H1 (cell line): ENCODE measurements around the gene SLC30A7. TPM values are rescaled to one million over a fixed set of nuclear protein-coding genes. Genes with fewer than 3 reads are reported as not detected.

Experiments
- CTCF ChIA-PET: fragments of 300-600 bp; sonication (Branson Sonifier 250); formaldehyde crosslinking; loops from one replicate; lab custom pipeline; 2021; ENCODE audit not compliant: partially characterized antibody; lab: Charles Lee
- POLR2A ChIA-PET: fragments of 300-600 bp; sonication (Branson Sonifier 250); formaldehyde crosslinking; loops from one replicate; lab custom pipeline; 2021; ENCODE audit warnings: inconsistent platforms; ENCODE audit not compliant: partially characterized antibody; lab: Charles Lee
- DNase-seq, 2 experiments: peaks; one replicate each; pipeline versions ENCODE4 v3.0.0 to v3.0.0-alpha.2; 2010 to 2022; ENCODE audit warnings: low spot score in 2 of 2, low read depth in 1 of 2, mixed read lengths in 1 of 2
- FAIRE-seq: peaks from 2 replicates; lab custom pipeline; 2011; peaks lifted over from hg19 to GRCh38; lab: Jason Lieb, UNC
- H2AFZ ChIP-seq: 2 replicates; pipeline ENCODE4 v1.8.1; 2012; ENCODE audit warnings: low read length, inconsistent platforms
- H2AK5ac ChIP-seq: 2 replicates; pipeline ENCODE4 v1.6.1; 2013; ENCODE audit warnings: low read depth, low read length
- H2BK120ac ChIP-seq: replicated peaks from 2 replicates; pipeline ENCODE3; 2013; ENCODE audit warnings: low read depth, low read length, inconsistent platforms
- H2BK12ac ChIP-seq: 2 replicates; pipeline ENCODE4 v1.6.1; 2013; ENCODE audit warnings: low read depth, low read length
- H2BK15ac ChIP-seq: 2 replicates; pipeline ENCODE4 v1.6.1; 2013; ENCODE audit warnings: low read length
- H2BK20ac ChIP-seq: 2 replicates; pipeline ENCODE4 v1.6.1; 2013; ENCODE audit warnings: low read length
- H2BK5ac ChIP-seq: 2 replicates; pipeline ENCODE4 v1.6.1; 2013; ENCODE audit warnings: low read depth, low read length
- H3K14ac ChIP-seq: 2 replicates; pipeline ENCODE4 v1.6.1; 2013; ENCODE audit warnings: inconsistent platforms; ENCODE audit not compliant: insufficient read length
- H3K18ac ChIP-seq: 2 replicates; pipeline ENCODE4 v1.6.1; 2013; ENCODE audit warnings: low read length; ENCODE audit errors: extremely low read depth
- H3K23ac ChIP-seq: 2 replicates; pipeline ENCODE4 v1.6.1; 2013; ENCODE audit warnings: inconsistent platforms; ENCODE audit not compliant: insufficient read length
- H3K23me2 ChIP-seq: 2 replicates; pipeline ENCODE4 v1.6.1; 2013; ENCODE audit warnings: low read depth, low read length
- H3K27ac ChIP-seq: 2 replicates; pipeline ENCODE4 v1.6.1; 2011; ENCODE audit warnings: low read depth, low read length, inconsistent platforms
- H3K27me3 ChIP-seq, 4 experiments: replicated peaks in 1 of 4; 1 replicate in 1 of 4; 2 replicates in 3 of 4; pipeline versions ENCODE4 v1.6.1 to v1.8.1; 2011 to 2013; ENCODE audit warnings: low read length in 3 of 4, mild to moderate bottlenecking in 3 of 4, inconsistent platforms in 2 of 4, mixed read lengths in 2 of 4, moderate library complexity in 1 of 4; ENCODE audit not compliant: control insufficient read depth in 3 of 4, insufficient read depth in 3 of 4; ENCODE audit errors: extremely low read depth in 1 of 4
- H3K36me3 ChIP-seq, 4 experiments: 2 replicates each; pipeline versions ENCODE4 v1.6.1 to v1.8.1; 2011 to 2013; ENCODE audit warnings: mild to moderate bottlenecking in 4 of 4, low read length in 3 of 4, moderate library complexity in 2 of 4, control low read depth in 1 of 4, inconsistent platforms in 1 of 4; ENCODE audit not compliant: insufficient read depth in 4 of 4, control insufficient read depth in 2 of 4
- H3K4ac ChIP-seq: replicated peaks from 2 replicates; pipeline ENCODE3; 2013; ENCODE audit warnings: low read length, low read depth, mixed read lengths, inconsistent platforms; ENCODE audit not compliant: insufficient read length
- H3K4me1 ChIP-seq, 4 experiments: replicated peaks in 1 of 4; 1 replicate in 1 of 4; 2 replicates in 3 of 4; pipeline versions ENCODE4 v1.6.1 to v1.8.1; 2011 to 2013; ENCODE audit warnings: low read length in 3 of 4, inconsistent platforms in 2 of 4, mixed read lengths in 1 of 4; ENCODE audit not compliant: insufficient read depth in 4 of 4, control insufficient read depth in 3 of 4
- H3K4me2 ChIP-seq, 2 experiments: 2 replicates each; pipeline versions ENCODE4 v1.6.1 to v1.8.1; 2011 to 2013; ENCODE audit warnings: low read depth in 2 of 2, low read length in 2 of 2, control low read depth in 1 of 2, inconsistent platforms in 1 of 2, mild to moderate bottlenecking in 1 of 2; ENCODE audit not compliant: insufficient read depth in 1 of 2
- H3K4me3 ChIP-seq, 4 experiments: fragments of 200-600, 300-600 bp in 1 of 4; sonication (generic), shearing (Covaris generic), sonication (Bioruptor Twin) in 1 of 4; 2 replicates each; pipeline versions ENCODE4 v1.5.1 to v1.8.1; 2011 to 2016; ENCODE audit warnings: low read length in 4 of 4, low read depth in 3 of 4, control low read depth in 2 of 4, inconsistent platforms in 2 of 4, mild to moderate bottlenecking in 2 of 4, mixed read lengths in 1 of 4, moderate library complexity in 1 of 4; ENCODE audit not compliant: insufficient read depth in 2 of 4; ENCODE audit errors: extremely low read depth in 1 of 4
- H3K56ac ChIP-seq: replicated peaks from 2 replicates; pipeline ENCODE3; 2013; ENCODE audit warnings: low read depth, mild to moderate bottlenecking, mixed read lengths, low read length, inconsistent platforms; ENCODE audit not compliant: insufficient read length
- H3K79me1 ChIP-seq: 2 replicates; pipeline ENCODE4 v1.6.1; 2013; ENCODE audit warnings: low read depth, low read length, control low read depth
- H3K79me2 ChIP-seq, 2 experiments: 2 replicates each; pipeline versions ENCODE4 v1.6.1 to v1.8.1; 2012 to 2013; ENCODE audit warnings: low read length in 2 of 2, mild to moderate bottlenecking in 2 of 2, inconsistent platforms in 1 of 2; ENCODE audit not compliant: insufficient read depth in 2 of 2, control insufficient read depth in 1 of 2
- H3K9ac ChIP-seq, 4 experiments: replicated peaks in 1 of 4; 1 replicate in 1 of 4; 2 replicates in 3 of 4; pipeline versions ENCODE4 v1.6.1 to v1.8.1; 2011 to 2013; ENCODE audit warnings: low read depth in 3 of 4, low read length in 3 of 4, control low read depth in 2 of 4, mild to moderate bottlenecking in 2 of 4, moderate library complexity in 2 of 4, inconsistent platforms in 1 of 4; ENCODE audit errors: extremely low read depth in 1 of 4
- H3K9me3 ChIP-seq, 2 experiments: 2 replicates each; pipeline versions ENCODE4 v1.6.1 to v1.8.1; 2012 to 2013; ENCODE audit warnings: mild to moderate bottlenecking in 2 of 2, moderate library complexity in 2 of 2, control low read depth in 1 of 2, inconsistent platforms in 1 of 2, low read depth in 1 of 2, low read length in 1 of 2, mixed read lengths in 1 of 2; ENCODE audit not compliant: insufficient read depth in 2 of 2
- H4K20me1 ChIP-seq, 2 experiments: replicated peaks in 1 of 2; 2 replicates each; pipeline versions ENCODE3 to v1.8.1; 2011 to 2013; ENCODE audit warnings: inconsistent platforms in 2 of 2, low read length in 2 of 2, mild to moderate bottlenecking in 1 of 2; ENCODE audit not compliant: insufficient read depth in 2 of 2, control insufficient read depth in 1 of 2
- H4K5ac ChIP-seq: 2 replicates; pipeline ENCODE4 v1.6.1; 2013; ENCODE audit warnings: low read length, low read depth, mixed read lengths, inconsistent platforms; ENCODE audit not compliant: insufficient read length
- H4K8ac ChIP-seq: 2 replicates; pipeline ENCODE4 v1.8.0; 2013; ENCODE audit warnings: mild to moderate bottlenecking, moderate library complexity, low read length, inconsistent platforms; ENCODE audit not compliant: insufficient read depth; ENCODE audit errors: extremely low read depth
- H4K91ac ChIP-seq: replicated peaks from 2 replicates; pipeline ENCODE3; 2013; ENCODE audit warnings: low read length, mixed read lengths, inconsistent platforms; ENCODE audit not compliant: insufficient read length
- NRF1 ChIP-seq: IDR thresholded peaks from 2 replicates; pipeline ENCODE4 v1.6.1; 2011; ENCODE audit warnings: mild to moderate bottlenecking, low read depth, low read length, improper control_type of control experiment
- POLR2A ChIP-seq, 2 experiments: IDR thresholded peaks; 1 replicate in 1 of 2; 2 replicates in 1 of 2; pipeline ENCODE4 v1.6.1; 2011; ENCODE audit warnings: low read depth in 2 of 2, low read length in 2 of 2, mild to moderate bottlenecking in 2 of 2; ENCODE audit errors: control extremely low read depth in 1 of 2
- SUZ12 ChIP-seq: fragments of 200-600 bp; sonication (generic); IDR thresholded peaks from 2 replicates; pipeline ENCODE4 v1.6.1; 2012; ENCODE audit warnings: mild to moderate bottlenecking, inconsistent platforms, low read length, moderate library complexity, mixed read lengths
- WGBS, 2 experiments: shearing (Covaris generic) in 1 of 2; methylation state at CpG; one replicate each; pipeline versions ENCODE4 v1.1.6 to v1.1.7; 2013 to 2015; ENCODE audit warnings: low lambda C conversion rate in 2 of 2, mixed read lengths in 2 of 2, inconsistent platforms in 1 of 2, low coverage in 1 of 2, missing lambda C conversion rate in 1 of 2; ENCODE audit not compliant: insufficient replicate concordance in 2 of 2, insufficient coverage in 1 of 2, insufficient read length in 1 of 2; ENCODE audit errors: extremely low coverage in 1 of 2, missing lambda C conversion rate in 1 of 2; 5-methylcytosine and 5-hydroxymethylcytosine counted together
- polyA plus RNA-seq, 7 experiments: library from polyadenylated mRNA; depleted of rRNA in 3 of 7; stranded (reverse) in 5 of 7; unstranded in 2 of 7; fragments of >200 nt in 5 of 7; fragments of 200-250 nt in 2 of 7; gene quantifications; 1 replicate in 5 of 7; 2 replicates in 1 of 7; 4 replicates in 1 of 7; pipeline versions ENCODE4 v1.2.1 to v1.2.3, GENCODE V29; 2011 to 2013; ENCODE audit warnings: missing spikeins in 2 of 7, mixed read lengths in 2 of 7
- total RNA-seq: library from RNA; stranded (reverse); fragmentation: NEBNext Ultra II Directional; extraction: Animal tissue kit (Norgen Biotek cat#: 25700); gene quantifications from 2 replicates; pipeline ENCODE4 v1.2.1, GENCODE V29; 2021

SLC30A7 gene
- total and polyA plus RNA-seq, 2 of the 8 experiments (the other 6 are each of a cell fraction or from before 2014, with no cell fraction given): 5.5 to 22.1 TPM

- Histone ChIP-seq H4K8ac (no peak overlapping the region), H3K23me2 (no peaks in the 10 kb centered on the region), H3K36me3 (peaks cover 3 to 42% (median 16%) of the 10 kb centered on the region in 4 experiments; a peak in 7 of 8 replicates), H3K4me1 (no peaks in the 10 kb centered on the region), H2AFZ (no peak overlapping the region), H3K18ac (no peak overlapping the region), H3K9ac (no peak overlapping the region), H4K20me1 (peaks cover 0 to 2% of the 10 kb centered on the region in 2 experiments), H3K4ac (no peak overlapping the region), H3K27ac (no peak overlapping the region), H2BK5ac (no peak overlapping the region), H3K9me3 (no peaks in the 10 kb centered on the region), H3K14ac (no peak overlapping the region), H3K4me3 (no peak overlapping the region), H3K4me2 (no peak overlapping the region), H3K79me1 (no peaks in the 10 kb centered on the region), H2BK12ac (no peak overlapping the region), H2BK20ac (no peak overlapping the region), H3K56ac (no peak overlapping the region), H4K5ac (no peak overlapping the region), H2AK5ac (no peak overlapping the region), H2BK120ac (no peak overlapping the region), H3K23ac (no peak overlapping the region), H4K91ac (no peak overlapping the region), H3K79me2 (peaks cover 0 to 20% of the 10 kb centered on the region in 2 experiments; a peak in 3 of 4 replicates), H3K27me3 (no peaks in the 10 kb centered on the region), H2BK15ac (no peak overlapping the region)
- DNase-seq (no peak), FAIRE-seq (no peak)
- WGBS, 2 experiments: 90% methylated on average over 3 of the region's 3 CpGs; no CpG with 5 or more reads in 1 of the 2 experiments
- ChIA-PET CTCF (no interaction called here), POLR2A (interaction anchor here (2.8 kb wide), 1 partner anchor 10 kb away, joined by 13 read pairs; the partner anchor contains the start of genes EXTL2 and SLC30A7)
- no peak for TF ChIP-seq SUZ12
- no peak for TF ChIP-seq NRF1
- no peak for TF ChIP-seq POLR2A (IDR thresholded peaks at IDR 0.05; ENCODE audit: control extremely low read depth in 1 of 2, low read depth in 2 of 2, low read length in 2 of 2)
These were observed 9.3 kb downstream of the SLC30A7 start for GRCh38 chr1:100905181-100905580.
